H9 (cell line): ENCODE data around the gene EID1. TPM values are rescaled to one million over a fixed set of nuclear protein-coding genes. Genes with fewer than 3 reads are reported as not detected.

ENCODE experiments used
- DNase-seq: peaks from one replicate; pipeline ENCODE4 v3.0.0-alpha.2; 2017
- H2AFZ ChIP-seq: one replicate; pipeline ENCODE4 v1.6.1; 2013; ENCODE audit warnings: mild to moderate bottlenecking, low read length, control low read depth, moderate library complexity
- H2AK5ac ChIP-seq: 2 replicates; pipeline ENCODE4 v1.6.1; 2013; ENCODE audit warnings: low read length, control low read depth, mixed read lengths; ENCODE audit not compliant: insufficient read length
- H2BK120ac ChIP-seq: one replicate; pipeline ENCODE4 v1.6.1; 2013; ENCODE audit warnings: low read depth, mild to moderate bottlenecking, low read length, control low read depth, inconsistent platforms; ENCODE audit not compliant: poor library complexity, severe bottlenecking
- H2BK12ac ChIP-seq: 2 replicates; pipeline ENCODE4 v1.6.1; 2013; ENCODE audit warnings: low read length, control low read depth, mixed read lengths, low read depth; ENCODE audit not compliant: insufficient read length
- H2BK15ac ChIP-seq: 2 replicates; pipeline ENCODE4 v1.6.1; 2013; ENCODE audit warnings: low read depth, low read length, control low read depth
- H2BK20ac ChIP-seq: one replicate; pipeline ENCODE4 v1.6.1; 2013; ENCODE audit warnings: low read depth, mild to moderate bottlenecking, low read length, control low read depth, inconsistent platforms; ENCODE audit not compliant: poor library complexity, severe bottlenecking
- H2BK5ac ChIP-seq: 2 replicates; pipeline ENCODE4 v1.6.1; 2013; ENCODE audit warnings: low read length, control low read depth, mixed read lengths; ENCODE audit not compliant: insufficient read length
- H3K14ac ChIP-seq: 2 replicates; pipeline ENCODE4 v1.6.1; 2013; ENCODE audit warnings: low read length, control low read depth; ENCODE audit not compliant: insufficient read depth
- H3K18ac ChIP-seq: 2 replicates; pipeline ENCODE4 v1.6.1; 2013; ENCODE audit warnings: low read depth, mild to moderate bottlenecking, mixed read lengths, low read length, control low read depth; ENCODE audit not compliant: insufficient read length
- H3K23ac ChIP-seq: 2 replicates; pipeline ENCODE4 v1.6.1; 2013; ENCODE audit warnings: low read length, control low read depth, mixed read lengths, low read depth; ENCODE audit not compliant: insufficient read length
- H3K23me2 ChIP-seq: 2 replicates; pipeline ENCODE4 v1.6.1; 2013; ENCODE audit warnings: low read depth, mild to moderate bottlenecking, mixed read lengths, low read length, control low read depth; ENCODE audit not compliant: insufficient read length, poor library complexity, severe bottlenecking
- H3K27ac ChIP-seq: 2 replicates; pipeline ENCODE4 v1.5.1; 2013; ENCODE audit warnings: low read length, control low read depth, mixed read lengths, low read depth; ENCODE audit not compliant: insufficient read length
- H3K27me3 ChIP-seq: 2 replicates; pipeline ENCODE4 v1.6.1; 2013; ENCODE audit warnings: low read length, control low read depth, inconsistent platforms; ENCODE audit not compliant: insufficient read depth
- H3K4ac ChIP-seq: 2 replicates; pipeline ENCODE4 v1.6.1; 2013; ENCODE audit warnings: low read depth, mild to moderate bottlenecking, control low read depth, inconsistent platforms, low read length, moderate library complexity
- H3K4me1 ChIP-seq: 2 replicates; pipeline ENCODE4 v1.6.1; 2013; ENCODE audit warnings: low read length, control low read depth, inconsistent platforms; ENCODE audit not compliant: insufficient read depth
- H3K4me2 ChIP-seq: 2 replicates; pipeline ENCODE4 v1.6.1; 2013; ENCODE audit warnings: low read length, control low read depth, mixed read lengths; ENCODE audit not compliant: insufficient read length, insufficient read depth
- H3K56ac ChIP-seq: 2 replicates; pipeline ENCODE4 v1.6.1; 2013; ENCODE audit warnings: low read depth, mild to moderate bottlenecking, mixed read lengths, low read length, control low read depth; ENCODE audit not compliant: insufficient read length
- H3K79me1 ChIP-seq: 2 replicates; pipeline ENCODE4 v1.6.1; 2013; ENCODE audit warnings: low read depth, mild to moderate bottlenecking, moderate library complexity, low read length, control low read depth, inconsistent platforms; ENCODE audit not compliant: insufficient read depth, poor library complexity, severe bottlenecking
- H3K79me2 ChIP-seq: 2 replicates; pipeline ENCODE4 v1.6.1; 2013; ENCODE audit warnings: low read length, control low read depth, inconsistent platforms; ENCODE audit not compliant: insufficient read depth
- H3K9ac ChIP-seq: 2 replicates; pipeline ENCODE4 v1.6.1; 2013; ENCODE audit warnings: low read length, control low read depth, mixed read lengths; ENCODE audit not compliant: insufficient read length; ENCODE audit errors: extremely low read depth
- H3K9me3 ChIP-seq: one replicate; pipeline ENCODE4 v1.6.1; 2013; ENCODE audit warnings: low read depth, low read length, inconsistent platforms; ENCODE audit not compliant: control insufficient read depth
- H3T11ph ChIP-seq: one replicate; pipeline ENCODE4 v1.6.1; 2013; ENCODE audit warnings: mild to moderate bottlenecking, low read length, control low read depth, inconsistent platforms
- H4K20me1 ChIP-seq: one replicate; pipeline ENCODE4 v1.6.1; 2013; ENCODE audit not compliant: control insufficient read depth, insufficient read length, insufficient read depth
- H4K5ac ChIP-seq: 2 replicates; pipeline ENCODE4 v1.6.1; 2013; ENCODE audit warnings: low read depth, mild to moderate bottlenecking, mixed read lengths, low read length, control low read depth; ENCODE audit not compliant: insufficient read length
- H4K8ac ChIP-seq: replicated peaks from 2 replicates; pipeline ENCODE4 v1.6.1; 2013; ENCODE audit warnings: low read length, control low read depth, mixed read lengths, low read depth; ENCODE audit not compliant: insufficient read length
- H4K91ac ChIP-seq: 2 replicates; pipeline ENCODE4 v1.6.1; 2013; ENCODE audit warnings: low read depth, mild to moderate bottlenecking, moderate library complexity, mixed read lengths, low read length, control low read depth; ENCODE audit not compliant: insufficient read length
- H3K27ac Mint-ChIP-seq, 3 experiments: 2 replicates in 2 of 3; 3 replicates in 1 of 3; pipeline ENCODE4 v1.8.0; 2020 to 2021; ENCODE audit warnings: mixed read lengths in 3 of 3, mild to moderate bottlenecking in 1 of 3, moderate library complexity in 1 of 3
- H3K27me3 Mint-ChIP-seq: 2 replicates; pipeline ENCODE4 v1.8.0; 2021; ENCODE audit warnings: low read depth, mild to moderate bottlenecking, moderate library complexity, mixed read lengths
- H3K36me3 Mint-ChIP-seq, 3 experiments: 2 replicates in 2 of 3; 3 replicates in 1 of 3; pipeline ENCODE4 v1.8.0; 2020 to 2021; ENCODE audit warnings: low read depth in 3 of 3, mixed read lengths in 3 of 3; ENCODE audit not compliant: insufficient read depth in 1 of 3
- H3K4me1 Mint-ChIP-seq, 2 experiments: 2 replicates each; pipeline ENCODE4 v1.8.0; 2020; ENCODE audit warnings: mixed read lengths in 2 of 2
- H3K4me3 Mint-ChIP-seq, 2 experiments: 2 replicates in 1 of 2; 3 replicates in 1 of 2; pipeline ENCODE4 v1.8.0; 2020 to 2021; ENCODE audit warnings: mild to moderate bottlenecking in 2 of 2, mixed read lengths in 2 of 2, moderate library complexity in 1 of 2
- H3K9me3 Mint-ChIP-seq, 2 experiments: 2 replicates in 1 of 2; 3 replicates in 1 of 2; pipeline ENCODE4 v1.8.0; 2020; ENCODE audit warnings: mild to moderate bottlenecking in 2 of 2, mixed read lengths in 2 of 2, moderate library complexity in 1 of 2
- CTCF ChIP-seq: fragments of 200-600 bp; sonication (generic); conservative IDR thresholded peaks from 3 replicates; pipeline ENCODE4 v1.8.0; 2021; ENCODE audit warnings: antibody characterized with exemption, mild to moderate bottlenecking
- WGBS: extraction: QIAGEN DNeasy Blood & Tissue Kit; methylation state at CpG from one replicate; pipeline ENCODE4 v1.1.7; 2013; ENCODE audit warnings: missing lambda C conversion rate, low lambda C conversion rate, mixed read lengths; ENCODE audit not compliant: insufficient read length; ENCODE audit errors: extremely low coverage; 5-methylcytosine and 5-hydroxymethylcytosine counted together
- total RNA-seq: library from RNA; stranded (reverse); gene quantifications from 2 replicates; pipeline ENCODE4 v1.2.1, GENCODE V29; 2021

The EID1 gene
- total RNA-seq, 1 experiment from 2014 or later, result 113 TPM

DNA sequence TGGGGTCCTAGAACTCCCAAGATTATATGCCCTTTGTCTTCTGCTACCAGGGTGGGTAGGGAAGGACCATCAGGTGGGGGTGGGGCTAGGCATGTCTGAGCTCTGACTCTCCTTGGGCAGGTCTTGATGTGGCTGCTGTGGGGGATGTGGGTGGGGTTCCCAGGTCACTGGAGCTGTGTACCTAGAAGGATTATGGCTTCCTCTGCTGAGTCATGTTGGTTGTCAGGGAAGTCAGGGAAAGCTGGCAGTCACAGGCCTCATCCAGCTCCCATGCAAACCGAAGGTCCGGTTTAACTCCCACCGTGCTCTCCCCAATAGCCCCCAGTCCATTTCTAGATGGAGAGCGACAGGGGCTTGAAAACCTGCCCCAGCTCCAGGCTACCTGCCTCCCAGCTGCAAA lies 35.2 kb downstream of the EID1 start:
- Histone ChIP-seq H2BK20ac (no peak overlapping the region), H3K4me2 (no peak overlapping the region), H3K9me3 (no peaks in the 10 kb centered on the region), H3K23ac (no peak overlapping the region), H3K18ac (no peak overlapping the region), H2BK120ac (no peak overlapping the region), H3K27me3 (no peaks in the 10 kb centered on the region), H3K79me2 (no peaks in the 10 kb centered on the region), H3K23me2 (no peaks in the 10 kb centered on the region), H3K9ac (no peak overlapping the region), H3K4me1 (no peaks in the 10 kb centered on the region), H3K14ac (no peak overlapping the region), H3T11ph (no peak overlapping the region), H4K20me1 (no peaks in the 10 kb centered on the region), H3K79me1 (no peaks in the 10 kb centered on the region), H3K4ac (no peak overlapping the region), H4K91ac (no peak overlapping the region), H4K8ac (no peak overlapping the region), H4K5ac (no peak overlapping the region), H2BK12ac (no peak overlapping the region), H3K56ac (no peak overlapping the region), H2BK5ac (no peak overlapping the region), H2BK15ac (no peak overlapping the region), H3K27ac (no peak overlapping the region), H2AK5ac (no peak overlapping the region), H2AFZ (no peak overlapping the region)
- TF ChIP-seq CTCF, result no peak
- Mint-ChIP-seq H3K4me1 (peaks cover 0 to 15% of the 10 kb centered on the region in 2 experiments; a peak in 2 of 4 replicates), H3K36me3 (no peaks in the 10 kb centered on the region), H3K27me3 (no peaks in the 10 kb centered on the region), H3K9me3 (no peaks in the 10 kb centered on the region), H3K27ac (no peak overlapping the region), H3K4me3 (no peak overlapping the region)
- WGBS, result no CpG with 5 or more reads among the region's 4 CpGs
- DNase-seq, result no peak
